Measurements from ENCODE around the gene FCAMR.
"Not testable (repeated sequence)": the region's sequence is repeated elsewhere in the genome, so short reads cannot be mapped to it uniquely, and the experiment has no call there.

FCAMR gene

DNA sequence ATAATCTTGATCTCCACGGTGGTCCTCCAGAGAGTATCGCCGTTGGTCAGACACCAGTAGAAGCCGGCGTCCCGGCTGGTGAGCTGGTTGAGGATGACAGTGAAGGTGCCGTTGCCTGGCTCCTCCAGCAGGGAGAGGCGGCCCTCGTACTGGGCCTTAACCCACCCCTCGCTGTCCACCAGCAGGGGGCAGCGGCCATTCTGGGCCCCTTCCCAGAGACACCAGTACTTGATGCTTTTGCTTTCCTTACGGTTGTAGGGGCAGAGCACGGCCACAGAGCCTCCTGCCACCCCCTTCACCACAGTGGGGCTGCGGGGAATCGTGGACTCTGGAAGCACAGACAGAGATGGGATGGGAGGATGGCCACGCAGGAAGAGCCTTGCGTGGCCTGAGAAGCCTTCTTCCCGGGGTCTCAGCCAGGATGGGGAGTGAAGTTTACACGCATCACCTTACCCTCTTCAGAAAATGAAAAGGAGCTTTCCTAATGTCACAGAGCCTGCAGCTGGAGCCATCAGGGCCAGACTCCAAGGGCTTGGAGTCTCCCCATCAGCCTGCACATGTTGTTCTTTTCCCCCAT, 34.7 kb downstream of the FCAMR start:
- no peak for DNase-seq (ENCODE audit: low read depth in 2 of 2)

GRCh38 chr1:206933333-206933945, 36.8 kb downstream of the FCAMR start:
- DNase-seq (ENCODE audit: low read depth in 2 of 2): peak; percentile 47 to 55

GRCh38 chr1:206932177-206932576, 38.1 kb downstream of the FCAMR start:
- no peak for DNase-seq (ENCODE audit: low read depth in 2 of 2)

GRCh38 chr1:206931709-206932108, 38.6 kb downstream of the FCAMR start:
- no peak for DNase-seq (ENCODE audit: low read depth in 2 of 2)

DNA sequence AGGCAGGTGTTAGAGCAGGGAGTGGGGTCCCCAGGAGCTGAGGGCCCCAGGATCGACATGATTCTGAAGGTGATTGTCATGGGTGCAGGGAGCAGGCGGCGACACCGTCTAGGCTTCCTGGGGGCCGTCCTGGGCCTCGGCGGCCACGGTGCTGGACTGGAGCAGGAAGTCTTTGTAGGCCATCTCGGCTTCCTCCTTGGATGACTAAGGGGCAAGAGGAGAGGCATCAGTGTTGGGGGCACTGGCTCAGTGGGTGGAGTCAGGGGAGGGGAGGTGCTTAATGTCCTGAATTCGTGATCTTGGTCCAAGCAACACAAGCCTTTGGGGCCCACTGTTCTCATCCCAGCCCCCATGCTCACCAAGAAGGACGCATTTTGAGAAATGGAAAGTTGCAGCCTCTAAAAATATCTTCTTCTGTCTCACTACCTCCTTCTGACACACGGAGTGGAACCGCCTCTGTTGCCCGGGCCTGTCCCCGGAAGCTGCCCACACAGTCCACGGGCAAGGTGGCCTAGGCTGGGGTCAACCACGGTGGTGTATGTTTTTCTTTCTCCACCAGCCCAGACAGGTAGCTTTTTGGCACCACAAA, 40.0 kb downstream of the FCAMR start:
- DNase-seq (ENCODE audit: low read depth in 2 of 2): no peak

DNA sequence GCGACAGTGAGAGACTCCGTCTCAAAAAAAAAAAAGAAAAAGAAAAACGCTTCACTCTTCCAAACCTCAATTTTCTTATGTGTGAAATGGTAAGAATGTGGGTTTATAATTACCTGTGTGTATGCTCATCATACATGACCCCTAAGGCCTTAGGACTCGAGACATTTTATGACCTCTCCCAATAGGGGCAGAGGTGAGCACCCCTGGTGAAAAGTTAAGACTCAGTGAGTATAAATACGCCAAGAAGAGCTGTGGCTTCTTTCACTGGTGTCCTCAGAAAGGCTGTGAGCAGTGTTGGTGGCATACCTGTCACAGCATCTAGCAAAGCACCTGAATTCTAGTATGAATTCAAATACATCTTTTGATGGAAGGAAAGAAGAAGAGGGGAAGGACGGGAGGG, 40.7 kb downstream of the FCAMR start:
- no peak for DNase-seq (ENCODE audit: low read depth in 2 of 2)

GRCh38 chr1:206926286-206926685, 44.0 kb downstream of the FCAMR start:
- no peak for DNase-seq (ENCODE audit: low read depth in 2 of 2)

- no peak for DNase-seq (ENCODE audit: low read depth in 2 of 2)
Measured at GRCh38 chr1:206925106-206925736, 45.0 kb downstream of the FCAMR start.

GRCh38 chr1:206924592-206925105, 45.6 kb downstream of the FCAMR start:
- DNase-seq (ENCODE audit: low read depth in 2 of 2): no peak

GRCh38 chr1:206923961-206924557, 46.2 kb downstream of the FCAMR start:
- not testable (repeated sequence) for DNase-seq (ENCODE audit: low read depth in 2 of 2)

DNA sequence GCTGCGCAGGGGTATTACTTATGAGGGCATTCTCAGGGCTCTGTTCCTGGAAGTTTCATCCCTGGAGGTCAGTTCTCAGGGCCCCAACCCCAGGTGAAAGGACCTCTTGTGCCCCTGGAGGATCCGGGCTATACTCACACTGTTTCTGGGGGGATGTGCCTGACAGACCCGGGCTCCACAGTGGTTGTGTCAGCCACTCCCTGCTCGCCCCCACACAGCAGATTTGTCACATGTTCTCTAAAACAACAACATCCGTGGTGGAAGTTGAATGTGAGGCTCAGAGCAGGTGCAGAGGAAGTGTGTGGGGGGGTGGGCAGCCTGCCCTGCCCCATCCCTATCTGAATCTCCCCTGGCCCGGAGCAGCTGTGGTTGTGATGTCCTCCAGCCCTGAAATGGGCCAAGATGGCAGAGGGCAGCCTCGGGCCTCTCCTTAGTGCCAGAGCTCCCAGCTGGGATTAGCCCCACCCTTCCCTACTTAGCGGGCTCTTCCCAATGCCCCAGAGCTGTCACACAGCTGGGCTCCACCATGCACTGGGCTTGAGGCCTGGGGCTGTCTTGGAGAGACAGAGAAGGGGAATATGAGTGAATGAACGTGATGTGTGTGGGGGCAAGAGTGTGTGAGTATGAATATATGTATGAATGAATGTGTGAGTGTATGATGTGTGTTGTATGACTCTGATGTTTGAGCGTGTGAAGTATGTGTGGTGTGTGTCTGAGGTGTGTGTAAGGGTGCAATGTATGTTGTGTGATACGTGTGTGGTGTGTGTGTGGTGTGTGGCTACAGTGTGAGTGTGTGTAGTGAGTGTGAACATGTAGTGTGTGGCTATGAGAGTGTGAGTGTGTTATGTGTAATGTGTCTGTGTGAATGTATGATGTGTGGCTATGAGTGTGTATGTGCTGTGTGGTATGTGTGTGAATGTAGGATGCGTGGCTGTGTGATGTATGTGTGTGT, 47.0 kb downstream of the FCAMR start:
- DNase-seq (ENCODE audit: low read depth in 2 of 2): peak in 1 of 2 donors; percentile 32

DNA sequence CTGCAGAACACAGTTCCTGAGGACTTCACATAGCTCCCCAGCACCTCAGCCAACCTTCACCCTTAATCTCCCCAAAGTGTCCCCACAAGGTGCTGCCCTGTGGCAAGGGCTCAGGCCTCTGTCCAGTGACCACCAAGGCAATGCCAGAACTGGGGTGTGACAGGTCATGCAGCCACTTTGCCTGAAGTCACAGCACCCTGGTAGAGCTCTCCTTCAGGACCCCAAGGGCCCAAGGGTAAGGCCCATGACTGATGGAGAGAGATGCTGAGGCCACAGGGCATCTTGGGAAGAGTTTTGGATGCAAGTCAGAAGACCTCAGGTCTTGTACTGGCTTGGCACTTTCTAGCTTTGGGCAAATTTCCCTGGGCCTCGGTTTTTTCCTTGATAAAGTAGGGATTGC, 47.7 kb downstream of the FCAMR start:
- DNase-seq (ENCODE audit: low read depth in 2 of 2): no peak

- no peak for DNase-seq (ENCODE audit: low read depth in 2 of 2)
Measured at GRCh38 chr1:206921772-206922265, 48.4 kb downstream of the FCAMR start, which contains the start of gene FCMR. FCMR (minus strand) TSS chr1:206921941; CDS start chr1:206921854, 87 bp downstream.

- no peak for DNase-seq (ENCODE audit: low read depth in 2 of 2)
Measured at GRCh38 chr1:206918076-206918475, 52.2 kb downstream of the FCAMR start.

DNA sequence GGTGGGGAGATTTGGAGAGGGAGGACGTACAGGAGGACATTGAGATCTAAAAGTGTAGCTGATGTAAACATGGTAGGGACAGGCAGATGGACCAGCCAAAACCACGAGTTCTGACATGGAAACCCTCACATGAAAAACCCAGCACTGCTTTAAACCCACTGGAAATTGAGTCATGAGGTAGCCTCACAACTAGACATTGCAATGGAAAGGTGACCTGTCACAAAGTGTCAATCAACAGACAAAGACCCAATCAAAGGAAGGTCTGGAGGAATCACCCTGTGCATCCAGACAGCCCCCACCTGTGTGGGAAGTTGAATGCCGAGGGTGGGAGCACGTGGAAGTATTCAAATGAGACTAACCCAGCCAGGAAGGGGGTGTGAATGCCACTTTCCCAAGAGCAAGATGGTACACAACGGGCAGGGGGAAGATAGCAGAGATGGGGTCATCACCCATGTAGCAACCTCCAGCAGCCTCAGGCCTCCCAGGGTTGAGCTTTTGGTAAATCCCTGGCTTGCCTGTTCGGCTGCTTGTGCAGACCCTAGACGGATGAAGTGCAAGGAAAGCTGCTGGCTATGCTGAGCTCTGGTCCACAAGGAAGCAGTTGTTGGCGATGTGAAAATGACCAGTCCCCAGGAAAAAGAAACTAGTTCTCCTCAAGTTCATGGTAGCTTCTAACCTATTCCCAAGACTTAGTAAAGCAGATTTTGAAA, 54.1 kb downstream of the FCAMR start:
- DNase-seq (ENCODE audit: low read depth in 2 of 2): no peak

DNA sequence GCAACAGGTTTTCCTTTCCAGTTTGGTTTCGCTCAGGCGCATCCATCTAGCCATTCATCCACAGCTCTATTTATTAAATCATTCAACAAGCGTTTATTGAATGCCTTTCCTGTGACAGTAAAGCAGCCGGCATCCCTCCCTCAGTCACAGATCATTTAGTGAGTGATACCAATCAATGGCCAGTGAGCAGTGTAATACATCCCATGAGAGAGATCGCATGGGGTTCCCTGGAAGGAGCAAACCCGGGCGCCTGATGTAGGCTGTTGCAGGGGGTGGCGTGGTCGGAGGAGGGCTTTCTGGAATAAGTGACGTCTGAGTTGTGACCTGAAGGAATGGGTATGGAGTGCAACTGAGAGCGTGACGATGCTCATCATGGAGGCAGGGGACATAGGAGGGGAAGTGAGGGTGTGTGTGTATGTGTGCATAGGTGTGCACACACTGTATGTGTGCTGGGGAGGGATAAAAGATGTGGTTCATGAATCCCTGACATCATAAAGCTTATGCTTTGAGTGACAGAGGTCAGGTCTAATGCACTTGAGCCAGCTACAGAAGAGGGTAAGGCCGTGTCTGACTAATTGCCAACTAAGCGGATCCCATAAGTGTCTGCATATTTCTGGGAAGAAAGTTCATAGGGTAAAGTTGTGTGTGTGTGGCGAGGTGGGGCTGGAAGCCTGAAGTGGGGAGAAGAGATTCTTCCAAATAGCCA, 55.1 kb downstream of the FCAMR start:
- DNase-seq (ENCODE audit: low read depth in 2 of 2): no peak

GRCh38 chr1:206913766-206914537, 56.3 kb downstream of the FCAMR start:
- DNase-seq (ENCODE audit: low read depth in 2 of 2): no peak

DNA sequence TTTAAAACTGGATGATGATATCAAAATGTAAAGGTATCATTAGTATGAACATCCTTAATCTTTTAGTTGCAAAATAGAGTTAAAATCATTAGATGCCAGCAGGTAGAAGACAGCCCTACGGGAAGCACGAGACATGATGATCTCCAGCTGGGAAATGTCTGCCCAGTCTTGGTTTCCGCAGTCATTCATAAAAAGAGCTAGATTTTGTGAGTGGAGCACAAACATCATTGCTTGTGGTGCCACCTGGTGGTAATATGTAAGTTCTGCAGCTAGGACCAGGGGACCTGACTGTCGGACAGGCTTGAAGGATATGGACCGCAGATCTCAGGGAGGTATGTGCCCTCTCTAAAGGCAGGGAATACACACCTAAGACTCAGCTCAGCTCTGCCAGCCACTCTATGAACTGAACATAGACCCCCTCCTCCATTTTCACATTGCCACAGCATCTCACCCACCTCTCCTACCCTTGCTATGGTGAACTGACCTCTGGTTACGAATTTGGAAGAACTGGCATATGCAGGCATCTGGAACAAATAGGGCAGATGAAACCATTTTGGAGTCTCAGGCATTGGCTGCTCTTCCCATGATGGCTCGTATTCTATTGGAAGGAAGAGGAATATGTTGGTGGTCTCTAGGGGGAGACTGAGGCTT, 57.7 kb downstream of the FCAMR start:
- DNase-seq (ENCODE audit: low read depth in 2 of 2): no peak
